Activated CD8-positive, alpha-beta T cell treated with anti-CD3 and anti-CD28 coated beads for 36 hours (primary cell): ENCODE results near the gene HPCA. TPM values are rescaled to one million over a fixed set of nuclear protein-coding genes. Genes with fewer than 3 reads are reported as not detected.

Experiments
- ATAC-seq: fragments of 200-7000 bp; cut with Tn5 transposase; one replicate; pipeline ENCODE4 v1.10.0; 2021; ENCODE audit warnings: mild to moderate bottlenecking, moderate library complexity
- CTCF ChIA-PET: fragments of 350-600 bp; sonication (Branson Sonifier 250); formaldehyde crosslinking; loops from one replicate; lab custom pipeline; 2021; ENCODE audit warnings: antibody characterized with exemption; lab: Charles Lee
- POLR2A ChIA-PET: fragments of 350-600 bp; sonication (Branson Sonifier 250); formaldehyde crosslinking; loops from one replicate; lab custom pipeline; 2021; ENCODE audit warnings: antibody characterized with exemption; lab: Charles Lee
- DNase-seq: peaks from one replicate; pipeline ENCODE4 v3.0.0-alpha.2; 2020
- H3K27ac Mint-ChIP-seq: one replicate; pipeline ENCODE4 v1.8.0; 2021; ENCODE audit warnings: mild to moderate bottlenecking, mixed read lengths
- H3K27me3 Mint-ChIP-seq: one replicate; pipeline ENCODE4 v1.8.0; 2021; ENCODE audit warnings: mixed read lengths
- H3K36me3 Mint-ChIP-seq: one replicate; pipeline ENCODE4 v1.8.0; 2021; ENCODE audit warnings: low read depth, mixed read lengths
- H3K4me1 Mint-ChIP-seq: one replicate; pipeline ENCODE4 v1.8.0; 2021; ENCODE audit warnings: low read depth, mixed read lengths
- H3K4me3 Mint-ChIP-seq: one replicate; pipeline ENCODE4 v1.8.0; 2021; ENCODE audit warnings: mild to moderate bottlenecking, moderate library complexity, mixed read lengths
- H3K9me3 Mint-ChIP-seq: one replicate; pipeline ENCODE4 v1.8.0; 2021; ENCODE audit warnings: mixed read lengths
- CTCF ChIP-seq: fragments of 200-600 bp; IDR thresholded peaks from one replicate; pipeline ENCODE4 v1.8.0; 2022; ENCODE audit warnings: antibody characterized with exemption, mild to moderate bottlenecking
- intact Hi-C: fragments of 100-400 bp; cut with micrococcal nuclease; formaldehyde crosslinking; loops from one replicate; pipeline ENCODE4 v1.10.0; 2022
- total RNA-seq, 2 experiments: library from RNA; stranded (reverse); gene quantifications; one replicate each; pipeline ENCODE4 v1.2.3, GENCODE V29; 2021

Gene HPCA
- total RNA-seq, 2 experiments from 2014 or later, result 0.49 to 0.61 TPM

- no peaks in the 10 kb centered on the region for H3K9me3 Mint-ChIP-seq
- ChIA-PET CTCF (interaction anchor here (0.9 to 2.2 kb wide), 5 partner anchors 13 to 208 kb away, joined by 3 to 8 read pairs (median 4); no protein-coding TSS in a partner anchor), POLR2A (no interaction called here)
- intact Hi-C loops, result loop anchor here (10.0 kb wide), 1 partner anchor 115 kb away; the partner anchor contains the start of gene AK2
- peaks cover 21% of the 10 kb centered on the region for H3K4me1 Mint-ChIP-seq
- no peaks in the 10 kb centered on the region for H3K36me3 Mint-ChIP-seq
- DNase-seq (no peak), ATAC-seq (no peak)
- TF ChIP-seq CTCF, result no peak
- H3K27me3 Mint-ChIP-seq, result peaks cover 51% of the 10 kb centered on the region
- no peak overlapping the region for H3K27ac Mint-ChIP-seq
- H3K4me3 Mint-ChIP-seq, result no peak overlapping the region
Observed at GRCh38 chr1:32919811-32920733, 33.8 kb downstream of the HPCA start.

- H3K36me3 Mint-ChIP-seq, result no peaks in the 10 kb centered on the region
- no peaks in the 10 kb centered on the region for H3K9me3 Mint-ChIP-seq
- peaks cover 59% of the 10 kb centered on the region for H3K27me3 Mint-ChIP-seq
- H3K4me3 Mint-ChIP-seq, result no peak overlapping the region
- no peak overlapping the region for H3K27ac Mint-ChIP-seq
- ChIA-PET CTCF (interaction anchor here (1.8 kb wide), 1 partner anchor 209 kb away, joined by 4 read pairs; no protein-coding TSS in a partner anchor), POLR2A (no interaction called here)
- DNase-seq (no peak), ATAC-seq (no peak)
- intact Hi-C loops, result loop anchor here (10.0 kb wide), 1 partner anchor 114 kb away; the partner anchor contains the start of gene AK2
- H3K4me1 Mint-ChIP-seq, result peaks cover 26% of the 10 kb centered on the region
- no peak for TF ChIP-seq CTCF
Observed at GRCh38 chr1:32920833-32921232, 34.5 kb downstream of the HPCA start.

- Mint-ChIP-seq H3K4me1 (peaks cover 16% of the 10 kb centered on the region), H3K4me3 (peak overlapping the region; percentile 13), H3K27ac (no peak overlapping the region), H3K27me3 (peaks cover 56% of the 10 kb centered on the region), H3K9me3 (no peaks in the 10 kb centered on the region), H3K36me3 (no peaks in the 10 kb centered on the region)
- CTCF ChIA-PET, result no interaction called here
- ATAC-seq (peak; percentile 56), DNase-seq (peak; percentile 33)
- POLR2A ChIA-PET, result no interaction called here
- TF ChIP-seq CTCF, result peak; percentile 6
- intact Hi-C loops, result loop anchor here (10.0 kb wide), 1 partner anchor 110 kb away; the partner anchor contains the start of gene AK2
Observed at GRCh38 chr1:32924881-32925344, 38.6 kb downstream of the HPCA start.

GRCh38 chr1:32925403-32926162 lies 39.3 kb downstream of the HPCA start:
- no peaks in the 10 kb centered on the region for H3K36me3 Mint-ChIP-seq
- DNase-seq, result peak; percentile 35
- CTCF ChIA-PET, result interaction anchor here (1.3 to 1.8 kb wide), 2 partner anchors 24 to 132 kb away, joined by 3 to 5 read pairs; no protein-coding TSS in a partner anchor
- intact Hi-C loops, result loop anchor here (10.0 kb wide), 1 partner anchor 109 kb away; the partner anchor contains the start of gene AK2
- POLR2A ChIA-PET, result no interaction called here
- peaks cover 51% of the 10 kb centered on the region for H3K27me3 Mint-ChIP-seq
- peak; percentile 60 for ATAC-seq
- peaks cover 12% of the 10 kb centered on the region for H3K4me1 Mint-ChIP-seq
- no peaks in the 10 kb centered on the region for H3K9me3 Mint-ChIP-seq
- no peak for TF ChIP-seq CTCF
- no peak overlapping the region for H3K27ac Mint-ChIP-seq
- H3K4me3 Mint-ChIP-seq, result peak overlapping the region; percentile 13
